ENCODE data around the gene WDPCP.

The WDPCP gene

GRCh38 chr2:63500398-63500797 is 87.9 kb downstream of the WDPCP start:
- Histone ChIP-seq H3K4me1 (ENCODE audit: control insufficient read depth in 1 of 2, insufficient read depth in 1 of 2, low read depth in 1 of 2, low read length in 1 of 2) (no peaks in the 10 kb centered on the region), H3K36me3 (no peaks in the 10 kb centered on the region), H3K4me3 (ENCODE audit: low read depth in 1 of 2, low read length in 1 of 2) (no peak overlapping the region), H3K9me3 (no peaks in the 10 kb centered on the region), H3K27ac (no peak overlapping the region), H3K27me3 (no peaks in the 10 kb centered on the region)
- no peak for TF ChIP-seq CTCF (IDR thresholded peaks at IDR 0.05)

GRCh38 chr2:63497576-63497975 is 90.7 kb downstream of the WDPCP start:
- H3K9me3 ChIP-seq = no peaks in the 10 kb centered on the region
- H3K4me1 ChIP-seq (ENCODE audit: control insufficient read depth in 1 of 2, insufficient read depth in 1 of 2, low read depth in 1 of 2, low read length in 1 of 2) = no peaks in the 10 kb centered on the region
- TF ChIP-seq CTCF (IDR thresholded peaks at IDR 0.05) = no peak
- H3K27me3 ChIP-seq = no peaks in the 10 kb centered on the region
- no peak overlapping the region for H3K4me3 ChIP-seq (ENCODE audit: low read depth in 1 of 2, low read length in 1 of 2)
- no peaks in the 10 kb centered on the region for H3K36me3 ChIP-seq
- H3K27ac ChIP-seq = no peak overlapping the region

GRCh38 chr2:63494968-63495367 is 93.3 kb downstream of the WDPCP start:
- no peak for TF ChIP-seq CTCF (IDR thresholded peaks at IDR 0.05)
- Histone ChIP-seq H3K9me3 (no peaks in the 10 kb centered on the region), H3K27ac (no peak overlapping the region), H3K27me3 (no peaks in the 10 kb centered on the region), H3K4me3 (ENCODE audit: low read depth in 1 of 2, low read length in 1 of 2) (no peak overlapping the region), H3K4me1 (ENCODE audit: control insufficient read depth in 1 of 2, insufficient read depth in 1 of 2, low read depth in 1 of 2, low read length in 1 of 2) (no peaks in the 10 kb centered on the region), H3K36me3 (no peaks in the 10 kb centered on the region)

- H3K4me3 ChIP-seq (ENCODE audit: low read depth in 1 of 2, low read length in 1 of 2) = no peak overlapping the region
- TF ChIP-seq CTCF (IDR thresholded peaks at IDR 0.05) = no peak
These were observed 94.2 kb downstream of the WDPCP start for GRCh38 chr2:63494100-63494499.

GRCh38 chr2:63488118-63488713 is 100.1 kb downstream of the WDPCP start:
- TF ChIP-seq CTCF (IDR thresholded peaks at IDR 0.05) = no peak
- no peaks in the 10 kb centered on the region for H3K36me3 ChIP-seq
- no peaks in the 10 kb centered on the region for H3K27me3 ChIP-seq
- H3K27ac ChIP-seq = no peak overlapping the region
- no peaks in the 10 kb centered on the region for H3K9me3 ChIP-seq
- H3K4me1 ChIP-seq (ENCODE audit: control insufficient read depth in 1 of 2, insufficient read depth in 1 of 2, low read depth in 1 of 2, low read length in 1 of 2) = no peaks in the 10 kb centered on the region
- no peak overlapping the region for H3K4me3 ChIP-seq (ENCODE audit: low read depth in 1 of 2, low read length in 1 of 2)

More at GRCh38 chr2:63494100-63494499, 94.2 kb downstream of the WDPCP start:
- Histone ChIP-seq H3K4me1 (ENCODE audit: control insufficient read depth in 1 of 2, insufficient read depth in 1 of 2, low read depth in 1 of 2, low read length in 1 of 2) (no peaks in the 10 kb centered on the region), H3K36me3 (no peaks in the 10 kb centered on the region), H3K27me3 (no peaks in the 10 kb centered on the region), H3K27ac (no peak overlapping the region), H3K9me3 (no peaks in the 10 kb centered on the region)
